Adrenal gland (tissue), 5 donors: ENCODE measurements around the gene SIGLEC10.

ENCODE experiments used
- POLR2A ChIP-seq, 2 donors: fragments of 450-650 bp; IDR thresholded peaks; one replicate each; pipeline ENCODE4 v1.6.1; 2017; ENCODE audit warnings: antibody characterized with exemption in 2 of 2, mild to moderate bottlenecking in 2 of 2, moderate library complexity in 1 of 2
- TF ChIP-seq, protein P1 (sequence below), 6 experiments: fragments of 450-650 bp in 4 of 6; fragments of 200-600 bp in 2 of 6; sonication (generic) in 1 of 6; IDR thresholded peaks; 1 replicate in 5 of 6; 2 replicates in 1 of 6; pipeline versions ENCODE4 v1.5.1 to v1.8.0; 2016 to 2021; ENCODE audit warnings: antibody characterized with exemption in 6 of 6, mild to moderate bottlenecking in 2 of 6, moderate library complexity in 1 of 6
- donor health status: DM: no; HTN: no; CAD: no.

DNA sequence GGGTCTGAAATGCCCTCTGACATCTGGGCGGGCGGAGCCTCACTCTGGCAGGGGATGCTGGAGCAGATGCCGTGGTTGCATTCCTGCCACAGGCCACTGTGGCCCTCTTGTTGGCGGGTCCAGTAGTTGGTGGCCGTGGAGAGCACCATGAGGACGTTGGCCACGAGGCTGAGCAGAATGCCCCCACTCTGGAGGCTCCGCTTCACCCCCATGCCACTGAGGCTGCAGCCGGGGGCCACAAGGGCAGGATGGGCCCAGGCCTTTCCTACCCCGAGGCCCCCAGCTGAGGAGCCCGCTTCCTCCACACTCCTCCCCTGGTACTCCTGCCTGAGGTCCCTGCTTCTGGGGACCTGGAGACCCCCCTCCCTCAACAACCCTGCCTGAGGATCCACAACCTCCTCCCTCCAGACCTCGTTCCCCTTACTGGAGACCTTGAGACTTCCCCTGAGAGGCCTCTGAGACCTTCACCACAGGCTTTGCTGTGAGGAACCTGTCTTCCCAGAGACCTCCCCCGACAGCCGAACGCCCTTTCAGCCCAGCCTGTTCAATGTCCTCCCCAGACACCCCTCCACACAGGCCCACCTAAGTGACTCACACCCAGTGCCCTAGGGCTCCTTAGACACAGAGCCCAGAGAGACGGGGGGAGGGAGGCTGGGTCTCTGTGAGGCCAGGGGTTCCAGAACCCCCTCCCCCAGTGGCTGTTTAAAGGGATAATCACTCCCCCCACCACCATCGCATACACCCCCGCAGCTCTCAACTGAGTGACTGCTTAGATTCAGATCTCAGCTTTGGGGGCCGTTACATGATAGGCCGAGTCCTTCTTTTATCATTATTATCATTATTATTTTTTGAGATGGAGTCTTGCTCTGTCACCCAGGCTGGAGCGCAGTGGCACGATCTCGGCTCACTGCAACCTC, 48.8 kb downstream of the SIGLEC10 start, which contains the start of gene CLDND2:
- TF ChIP-seq POLR2A (IDR thresholded peaks at IDR 0.05): no peak
- TF ChIP-seq, protein P1, sequence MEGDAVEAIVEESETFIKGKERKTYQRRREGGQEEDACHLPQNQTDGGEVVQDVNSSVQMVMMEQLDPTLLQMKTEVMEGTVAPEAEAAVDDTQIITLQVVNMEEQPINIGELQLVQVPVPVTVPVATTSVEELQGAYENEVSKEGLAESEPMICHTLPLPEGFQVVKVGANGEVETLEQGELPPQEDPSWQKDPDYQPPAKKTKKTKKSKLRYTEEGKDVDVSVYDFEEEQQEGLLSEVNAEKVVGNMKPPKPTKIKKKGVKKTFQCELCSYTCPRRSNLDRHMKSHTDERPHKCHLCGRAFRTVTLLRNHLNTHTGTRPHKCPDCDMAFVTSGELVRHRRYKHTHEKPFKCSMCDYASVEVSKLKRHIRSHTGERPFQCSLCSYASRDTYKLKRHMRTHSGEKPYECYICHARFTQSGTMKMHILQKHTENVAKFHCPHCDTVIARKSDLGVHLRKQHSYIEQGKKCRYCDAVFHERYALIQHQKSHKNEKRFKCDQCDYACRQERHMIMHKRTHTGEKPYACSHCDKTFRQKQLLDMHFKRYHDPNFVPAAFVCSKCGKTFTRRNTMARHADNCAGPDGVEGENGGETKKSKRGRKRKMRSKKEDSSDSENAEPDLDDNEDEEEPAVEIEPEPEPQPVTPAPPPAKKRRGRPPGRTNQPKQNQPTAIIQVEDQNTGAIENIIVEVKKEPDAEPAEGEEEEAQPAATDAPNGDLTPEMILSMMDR (IDR thresholded peaks at IDR 0.05): no peak
